K562 (cell line): ENCODE measurements around the gene DPYSL4.

Experiments
- CTCF ChIP-seq, 3 experiments: IDR thresholded peaks in 2 of 3; conservative IDR thresholded peaks in 1 of 3; 2 replicates each; pipeline ENCODE4 v1.5.1; 2011 to 2012; ENCODE audit warnings: low read length in 3 of 3, mild to moderate bottlenecking in 3 of 3, control low read depth in 2 of 3, improper control_type of control experiment in 1 of 3, inconsistent platforms in 1 of 3, low read depth in 1 of 3, mixed read lengths in 1 of 3, moderate library complexity in 1 of 3; ENCODE audit not compliant: insufficient read depth in 2 of 3
- NCOR1 ChIP-seq: fragments of 450-650 bp; IDR thresholded peaks from 2 replicates; pipeline ENCODE4 v1.6.1; 2016; ENCODE audit warnings: mild to moderate bottlenecking, moderate library complexity
- NR2F6 ChIP-seq: fragments of 450-650 bp; formaldehyde crosslinking; IDR thresholded peaks from 2 replicates; pipeline ENCODE4 v1.4.0; 2020; ENCODE audit warnings: mild to moderate bottlenecking
- RBM22 ChIP-seq: fragments of 200-400 bp; formaldehyde crosslinking; IDR thresholded peaks from 2 replicates; pipeline ENCODE4 v1.6.1; 2018; ENCODE audit warnings: low read length, low read depth; ENCODE audit not compliant: poor library complexity, severe bottlenecking
- ZFP91 ChIP-seq: sonication (generic); formaldehyde crosslinking; IDR thresholded peaks from 2 replicates; pipeline ENCODE4 v1.8.0; 2022; ENCODE audit warnings: mild to moderate bottlenecking, missing genetic modification reagents
- ZNF282 ChIP-seq: sonication (generic); formaldehyde crosslinking; IDR thresholded peaks from 2 replicates; pipeline ENCODE4 v1.8.1; 2023; ENCODE audit warnings: missing genetic modification reagents
- TF ChIP-seq, protein P1 (sequence below), 2 experiments: IDR thresholded peaks; 2 replicates each; pipeline ENCODE4 v1.6.1; 2011; ENCODE audit warnings: borderline replicate concordance in 1 of 2, control low read depth in 1 of 2, low read depth in 1 of 2, low read length in 1 of 2, mild to moderate bottlenecking in 1 of 2, mixed read lengths in 1 of 2, moderate library complexity in 1 of 2; ENCODE audit not compliant: insufficient read depth in 1 of 2, insufficient read length in 1 of 2, poor library complexity in 1 of 2, severe bottlenecking in 1 of 2; ENCODE audit errors: extremely low read depth in 1 of 2

DNA sequence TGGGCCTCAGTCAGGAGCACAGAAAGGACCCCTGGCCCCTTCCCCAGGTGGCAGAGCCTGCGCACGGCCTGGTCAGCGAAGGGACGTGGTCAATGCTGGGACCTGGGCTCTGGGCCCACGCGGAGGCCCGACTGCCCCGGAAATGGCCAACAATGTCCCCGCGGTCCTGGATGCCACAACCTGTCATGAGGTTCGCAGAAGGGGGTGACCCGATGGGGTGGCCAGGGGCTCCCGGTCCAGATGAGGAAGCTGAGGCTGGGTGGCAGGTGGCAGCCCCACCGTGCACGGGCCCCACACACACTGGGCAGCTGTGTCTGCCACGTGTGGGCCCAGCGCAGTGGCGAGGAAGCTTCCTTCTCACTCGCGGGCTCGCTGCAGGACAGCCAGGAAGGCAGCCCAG is 49.4 kb downstream of the DPYSL4 start:
- TF ChIP-seq, protein P1, sequence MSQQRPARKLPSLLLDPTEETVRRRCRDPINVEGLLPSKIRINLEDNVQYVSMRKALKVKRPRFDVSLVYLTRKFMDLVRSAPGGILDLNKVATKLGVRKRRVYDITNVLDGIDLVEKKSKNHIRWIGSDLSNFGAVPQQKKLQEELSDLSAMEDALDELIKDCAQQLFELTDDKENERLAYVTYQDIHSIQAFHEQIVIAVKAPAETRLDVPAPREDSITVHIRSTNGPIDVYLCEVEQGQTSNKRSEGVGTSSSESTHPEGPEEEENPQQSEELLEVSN (IDR thresholded peaks at IDR 0.05; ENCODE audit: borderline replicate concordance in 1 of 2, extremely low read depth in 1 of 2, insufficient read depth in 1 of 2, insufficient read length in 1 of 2, low read depth in 1 of 2, low read length in 1 of 2, poor library complexity in 1 of 2, severe bottlenecking in 1 of 2), result no peak
- TF ChIP-seq ZNF282 (CRISPR knock-in tag) (no peak), NR2F6 (CRISPR knock-in tag) (no peak), NCOR1 (no peak), CTCF (IDR thresholded peaks at IDR 0.05 in 2 of 3, conservative IDR thresholded peaks at IDR 0.05 in 1 of 3; ENCODE audit: insufficient read depth in 2 of 3, low read depth in 1 of 3, low read length in 3 of 3) (no peak), ZFP91 (CRISPR knock-in tag) (no peak), RBM22 (no peak)
